Spleen (tissue), 7 donors: ENCODE measurements around the gene DTNA.

Source experiments
- CTCF ChIP-seq, 11 experiments: fragments of 200-600 bp in 7 of 11; fragments of 450-650 bp in 4 of 11; sonication (generic) in 4 of 11; IDR thresholded peaks in 8 of 11; conservative IDR thresholded peaks in 3 of 11; 1 replicate in 7 of 11; 2 replicates in 4 of 11; pipeline versions ENCODE4 v1.4.0 to v1.8.0; 2016 to 2021; ENCODE audit warnings: antibody characterized with exemption in 11 of 11, inconsistent platforms in 4 of 11, mild to moderate bottlenecking in 1 of 11
- POLR2A ChIP-seq, 3 donors: fragments of 450-650 bp; IDR thresholded peaks; one replicate each; pipeline ENCODE4 v1.5.1; 2017; ENCODE audit warnings: antibody characterized with exemption in 3 of 3, mild to moderate bottlenecking in 1 of 3
- donor health status: DM: no; HTN: no; CAD: no; lungs with moderate emphysema.
- donor health status: DM: no; HTN: no; CAD: no.
- donor health status: DM: no; HTN: no; CAD: no.

GRCh38 chr18:34676816-34677574 is 33.1 kb upstream of the DTNA start:
- TF ChIP-seq CTCF (IDR thresholded peaks at IDR 0.05 in 8 of 11, conservative IDR thresholded peaks at IDR 0.05 in 3 of 11) (no peak), POLR2A (IDR thresholded peaks at IDR 0.05) (no peak)
